Pancreas (tissue), 10 donors: Measurements from ENCODE around the gene REG4. TPM values are rescaled to one million over a fixed set of nuclear protein-coding genes. Genes with fewer than 3 reads are reported as not detected.

Experiments used
- ATAC-seq, 4 donors: fragments of 200-7000 bp; cut with Tn5 transposase; one replicate each; pipeline versions ENCODE4 v1.8.0 to v1.9.1; 2020; ENCODE audit warnings: mild to moderate bottlenecking in 4 of 4, moderate library complexity in 4 of 4
- DNase-seq, 6 donors: peaks; one replicate each; pipeline ENCODE4 v3.0.0-alpha.2; 2020
- FAIRE-seq: peaks from 2 replicates; lab custom pipeline; 2012; peaks lifted over from hg19 to GRCh38; lab: Jason Lieb, UNC
- H3K27ac ChIP-seq, 4 donors: fragments of 200-600 bp; sonication (generic); 1 replicate in 3 of 4; 2 replicates in 1 of 4; pipeline versions ENCODE4 v1.5.0 to v1.8.0; 2020
- H3K27me3 ChIP-seq, 4 donors: fragments of 200-600 bp; one replicate each; pipeline ENCODE4 v1.8.0; 2021
- H3K36me3 ChIP-seq, 3 donors: fragments of 200-600 bp; sonication (generic) in 1 of 3; one replicate each; pipeline versions ENCODE4 v1.5.0 to v1.8.0; 2020 to 2021
- H3K4me1 ChIP-seq, 3 donors: fragments of 200-600 bp; one replicate each; pipeline ENCODE4 v1.8.0; 2021
- H3K4me3 ChIP-seq, 4 donors: fragments of 200-600 bp; sonication (generic) in 2 of 4; one replicate each; pipeline versions ENCODE4 v1.5.0 to v1.8.0; 2020 to 2021
- H3K9me3 ChIP-seq, 4 donors: fragments of 200-600 bp; one replicate each; pipeline ENCODE4 v1.8.0; 2021
- WGBS, 2 donors: extraction: QIAGEN DNeasy Blood & Tissue Kit; methylation state at CpG; one replicate each; pipeline ENCODE4 v1.1.7; 2013; 5-methylcytosine and 5-hydroxymethylcytosine counted together
- intact Hi-C, 3 donors: fragments of 100-400 bp; cut with DNase I; formaldehyde crosslinking; loops; one replicate each; pipeline versions ENCODE4 v1.11.1 to v1.14.2; 2022
- polyA plus RNA-seq, 2 donors: library from polyadenylated mRNA; stranded (reverse); fragments of 200-250 nt; gene quantifications; one replicate each; pipeline ENCODE4 v1.2.3, GENCODE V29; 2013
- total RNA-seq, 6 donors: library from RNA; stranded (reverse); fragmentation: NEBNext Ultra II Directional in 4 of 6; extraction: Animal tissue kit (Norgen Biotek cat#: 25700) in 4 of 6; gene quantifications; one replicate each; pipeline versions ENCODE4 v1.2.1 to v1.2.4, GENCODE V29; 2021 to 2023
- TF ChIP-seq, protein P1 (sequence below), 4 donors: fragments of 200-600 bp; sonication (generic) in 3 of 4; IDR thresholded peaks; one replicate each; pipeline versions ENCODE4 v1.5.0 to v1.8.0; 2021; ENCODE audit warnings: antibody characterized with exemption in 4 of 4
- donor health status: healthy with polysubstance abuse.
- donor health status: DM: no; HTN: no; CAD: no; lungs with moderate emphysema.
- donor health status: DM: no; HTN: no; CAD: no.
- donor health status: control.
- donor health status: control.
- donor health status: Bipolar disorder and iron deficiency.
- donor health status: DM: yes; HTN: yes; CAD: no.
- donor health status: DM: no; HTN: no; CAD: no.
- donor health status: DM: no; HTN: no; CAD: no.
- donor health status: DM: yes; HTN: yes; CAD: no.

The REG4 gene
- total and polyA plus RNA-seq, 8 donors = 9.4 to 32.3 (median 22.6) TPM

DNA sequence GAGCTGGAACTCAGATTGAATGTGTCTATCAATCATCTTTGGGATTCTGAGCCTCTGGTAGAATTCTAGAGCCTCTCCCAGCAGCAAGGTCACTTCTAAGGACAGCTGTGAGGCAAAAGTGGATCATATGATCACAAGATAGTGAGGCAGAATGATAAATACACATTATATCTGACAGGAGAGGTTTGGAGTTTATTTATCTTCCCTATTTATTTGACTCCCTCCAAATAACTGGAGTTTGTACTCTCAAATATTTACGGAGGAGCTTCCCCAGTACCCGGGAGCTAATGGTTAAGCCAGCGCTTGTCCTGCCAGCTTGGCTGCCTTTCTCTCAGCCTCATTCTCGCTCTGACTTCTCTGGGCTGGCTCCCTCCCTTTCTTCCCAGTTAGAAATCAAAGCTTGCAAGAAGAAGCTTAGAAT lies 44.9 kb downstream of the REG4 start:
- WGBS, 2 donors = 6 to 8% methylated on average over 4 of the region's 4 CpGs
- FAIRE-seq (no peak), DNase-seq (peak in 1 of 6 donors; percentile 37), ATAC-seq (peak; percentile 58 to 86 (median 84))
- Histone ChIP-seq H3K27ac (no peak overlapping the region), H3K9me3 (no peaks in the 10 kb centered on the region), H3K36me3 (no peaks in the 10 kb centered on the region), H3K27me3 (no peaks in the 10 kb centered on the region), H3K4me1 (peaks cover 9 to 14% (median 10%) of the 10 kb centered on the region in 3 donors), H3K4me3 (peak overlapping the region in 1 of 4 donors; percentile 17)
- TF ChIP-seq, protein P1, sequence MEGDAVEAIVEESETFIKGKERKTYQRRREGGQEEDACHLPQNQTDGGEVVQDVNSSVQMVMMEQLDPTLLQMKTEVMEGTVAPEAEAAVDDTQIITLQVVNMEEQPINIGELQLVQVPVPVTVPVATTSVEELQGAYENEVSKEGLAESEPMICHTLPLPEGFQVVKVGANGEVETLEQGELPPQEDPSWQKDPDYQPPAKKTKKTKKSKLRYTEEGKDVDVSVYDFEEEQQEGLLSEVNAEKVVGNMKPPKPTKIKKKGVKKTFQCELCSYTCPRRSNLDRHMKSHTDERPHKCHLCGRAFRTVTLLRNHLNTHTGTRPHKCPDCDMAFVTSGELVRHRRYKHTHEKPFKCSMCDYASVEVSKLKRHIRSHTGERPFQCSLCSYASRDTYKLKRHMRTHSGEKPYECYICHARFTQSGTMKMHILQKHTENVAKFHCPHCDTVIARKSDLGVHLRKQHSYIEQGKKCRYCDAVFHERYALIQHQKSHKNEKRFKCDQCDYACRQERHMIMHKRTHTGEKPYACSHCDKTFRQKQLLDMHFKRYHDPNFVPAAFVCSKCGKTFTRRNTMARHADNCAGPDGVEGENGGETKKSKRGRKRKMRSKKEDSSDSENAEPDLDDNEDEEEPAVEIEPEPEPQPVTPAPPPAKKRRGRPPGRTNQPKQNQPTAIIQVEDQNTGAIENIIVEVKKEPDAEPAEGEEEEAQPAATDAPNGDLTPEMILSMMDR (IDR thresholded peaks at IDR 0.05) = no peak
- intact Hi-C loops = no loop called here

DNA sequence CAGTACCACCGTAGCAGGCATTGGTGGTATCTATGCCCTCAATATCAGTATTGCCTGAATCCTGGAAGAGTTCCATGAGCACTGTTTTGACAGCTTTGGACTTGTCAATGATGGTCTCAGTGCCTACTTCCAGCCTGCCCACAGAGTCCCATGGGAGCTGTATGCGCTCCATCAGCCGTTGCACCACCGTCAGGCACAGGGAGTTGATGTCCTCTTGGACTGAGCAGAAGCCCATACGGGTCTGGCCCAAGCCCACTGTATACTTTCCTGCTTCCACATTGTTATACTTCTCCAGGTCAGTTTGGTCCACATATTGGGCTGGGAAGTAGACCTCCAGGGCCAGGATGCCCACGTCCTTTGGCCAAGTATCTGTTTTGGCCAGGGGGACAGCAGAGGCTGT lies 47.0 kb downstream of the REG4 start:
- no peak for FAIRE-seq
- intact Hi-C loops = no loop called here

DNA sequence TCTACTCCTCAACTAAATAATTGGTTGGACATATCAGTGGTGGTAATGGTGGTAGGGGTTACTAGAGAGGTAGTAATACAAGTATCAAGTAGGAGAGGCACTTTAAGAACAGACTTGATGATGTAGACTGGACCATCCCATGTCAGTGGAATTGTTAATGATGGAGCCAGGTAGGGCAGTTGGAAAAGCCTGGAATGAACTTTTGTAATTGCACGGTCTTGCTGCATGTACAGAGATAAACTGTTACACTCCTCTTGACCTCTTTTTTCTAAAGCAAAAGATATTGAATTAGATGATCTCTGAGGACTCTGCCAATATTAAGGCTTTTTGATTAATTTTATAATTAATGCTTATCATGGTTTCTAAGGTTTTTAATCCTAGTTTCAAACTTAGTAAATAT lies 48.3 kb downstream of the REG4 start:
- 81 to 82% methylated on average over 1 of the region's 1 CpG for WGBS, 2 donors
- Histone ChIP-seq H3K27me3 (no peaks in the 10 kb centered on the region), H3K36me3 (no peaks in the 10 kb centered on the region), H3K4me3 (no peak overlapping the region), H3K9me3 (no peaks in the 10 kb centered on the region), H3K27ac (no peak overlapping the region), H3K4me1 (peaks cover 9 to 11% (median 10%) of the 10 kb centered on the region in 3 donors)
- ATAC-seq (no peak), DNase-seq (no peak), FAIRE-seq (no peak)
- TF ChIP-seq, protein P1 (IDR thresholded peaks at IDR 0.05) = no peak
- intact Hi-C loops = no loop called here

More for the DNA sequence above, 47.0 kb downstream of the REG4 start:
- Histone ChIP-seq H3K9me3 (no peaks in the 10 kb centered on the region), H3K27ac (no peak overlapping the region), H3K36me3 (no peaks in the 10 kb centered on the region), H3K4me1 (peaks cover 9 to 14% (median 10%) of the 10 kb centered on the region in 3 donors), H3K27me3 (no peaks in the 10 kb centered on the region), H3K4me3 (no peak overlapping the region)
- WGBS, 2 donors = 86 to 88% methylated on average over 6 of the region's 6 CpGs
- TF ChIP-seq, protein P1 (IDR thresholded peaks at IDR 0.05) = no peak
- DNase-seq = no peak
- no peak for ATAC-seq

DNA sequence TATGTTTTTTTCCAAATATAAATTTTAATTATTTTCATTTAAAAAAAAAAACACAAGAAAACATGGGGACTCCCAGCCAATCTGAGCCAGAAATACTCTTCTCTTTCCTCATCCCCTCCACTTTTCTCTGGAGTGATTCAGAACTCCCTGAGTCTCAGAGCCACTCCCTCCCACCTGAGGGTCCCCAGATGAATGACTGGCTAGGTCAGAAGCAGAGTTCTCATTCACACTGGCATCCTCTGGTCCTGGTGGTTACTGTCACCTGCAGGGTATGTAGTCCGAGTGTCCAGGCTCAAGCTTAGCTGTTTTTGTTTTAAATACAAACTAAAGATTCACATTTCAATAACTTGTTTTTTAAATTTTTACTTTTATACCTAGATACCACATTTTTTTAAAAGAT lies 48.9 kb downstream of the REG4 start:
- peaks cover 8 to 10% (median 9%) of the 10 kb centered on the region in 3 donors for H3K4me1 ChIP-seq
- intact Hi-C loops = no loop called here
- ATAC-seq = no peak

DNA sequence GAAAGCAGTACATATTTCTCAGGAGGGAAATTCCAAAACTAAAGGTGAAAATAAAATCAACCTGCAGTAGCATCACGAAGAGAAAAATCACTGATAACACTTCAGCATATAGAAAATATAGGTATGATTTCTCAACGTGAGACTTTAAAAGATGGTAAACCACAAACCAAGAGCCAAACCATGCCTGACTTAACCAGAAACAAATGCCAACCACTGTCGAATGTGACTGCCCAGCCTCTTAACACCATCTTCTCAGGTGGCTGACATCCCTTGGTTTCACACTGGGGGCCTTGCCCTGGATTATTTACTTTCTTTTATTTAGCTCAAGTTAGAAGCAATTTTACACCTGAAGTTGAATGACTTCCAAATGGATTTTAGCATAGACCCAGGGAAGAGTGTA lies 52.7 kb downstream of the REG4 start:
- ATAC-seq = no peak
- no peaks in the 10 kb centered on the region for H3K27me3 ChIP-seq
- no peaks in the 10 kb centered on the region for H3K9me3 ChIP-seq
- H3K27ac ChIP-seq = no peak overlapping the region
- intact Hi-C loops = no loop called here
- TF ChIP-seq, protein P1 (IDR thresholded peaks at IDR 0.05) = no peak
- H3K4me1 ChIP-seq = no peaks in the 10 kb centered on the region
- no peak for DNase-seq
- no peak overlapping the region for H3K4me3 ChIP-seq
- 72 to 76% methylated on average over 3 of the region's 3 CpGs for WGBS, 2 donors
- no peaks in the 10 kb centered on the region for H3K36me3 ChIP-seq
- no peak for FAIRE-seq

More for the DNA sequence above, 48.9 kb downstream of the REG4 start:
- no peak for DNase-seq
- FAIRE-seq = no peak
- Histone ChIP-seq H3K4me3 (no peak overlapping the region), H3K27ac (no peak overlapping the region), H3K9me3 (no peaks in the 10 kb centered on the region), H3K27me3 (no peaks in the 10 kb centered on the region), H3K36me3 (no peaks in the 10 kb centered on the region)
- TF ChIP-seq, protein P1 (IDR thresholded peaks at IDR 0.05) = no peak
- 85 to 90% methylated on average over 1 of the region's 1 CpG for WGBS, 2 donors
